AG08395 (cell line): ENCODE measurements around the gene ATP8B2.
"Not testable (repeated sequence)": the region's sequence is repeated elsewhere in the genome, so short reads cannot be mapped to it uniquely, and the experiment has no call there.

Source experiments
- DNase-seq: peaks from one replicate; pipeline ENCODE4 v3.0.0; 2012; ENCODE audit warnings: mixed read lengths, low spot score

Gene ATP8B2

GRCh38 chr1:154325583-154326545 is 539 bp downstream of the ATP8B2 start:
- DNase-seq, result peak; percentile 91

GRCh38 chr1:154326546-154327465 is 1.5 kb downstream of the ATP8B2 start:
- DNase-seq, result peak; percentile 87

GRCh38 chr1:154327466-154328317 is 2.4 kb downstream of the ATP8B2 start:
- no peak for DNase-seq

GRCh38 chr1:154328318-154329151 is 3.2 kb downstream of the ATP8B2 start:
- peak; percentile 86 for DNase-seq

GRCh38 chr1:154329152-154329521 is 3.8 kb downstream of the ATP8B2 start:
- DNase-seq, result no peak

- no peak for DNase-seq
These were observed 4.3 kb downstream of the ATP8B2 start for GRCh38 chr1:154329551-154330131.

GRCh38 chr1:154330669-154331068 is 5.3 kb downstream of the ATP8B2 start:
- no peak for DNase-seq

- DNase-seq, result no peak
These were observed 9.0 kb downstream of the ATP8B2 start for GRCh38 chr1:154334079-154335024.

GRCh38 chr1:154335025-154335714 is 9.8 kb downstream of the ATP8B2 start:
- peak; percentile 91 for DNase-seq

- no peak for DNase-seq
These were observed 12.0 kb downstream of the ATP8B2 start for GRCh38 chr1:154337253-154337894.

GRCh38 chr1:154338875-154339274 is 13.6 kb downstream of the ATP8B2 start:
- no peak for DNase-seq

GRCh38 chr1:154341366-154341765 is 16.0 kb downstream of the ATP8B2 start:
- not testable (repeated sequence) for DNase-seq

- no peak for DNase-seq
These were observed 16.8 kb downstream of the ATP8B2 start for GRCh38 chr1:154342132-154342531.

GRCh38 chr1:154342836-154343472 is 17.6 kb downstream of the ATP8B2 start:
- no peak for DNase-seq

- peak; percentile 49 for DNase-seq
These were observed 19.9 kb downstream of the ATP8B2 start for GRCh38 chr1:154344977-154345837.

- DNase-seq, result no peak
These were observed 21.1 kb downstream of the ATP8B2 start for GRCh38 chr1:154346276-154346917.
